Measurements from ENCODE around the gene C1orf87.

The C1orf87 gene

DNA sequence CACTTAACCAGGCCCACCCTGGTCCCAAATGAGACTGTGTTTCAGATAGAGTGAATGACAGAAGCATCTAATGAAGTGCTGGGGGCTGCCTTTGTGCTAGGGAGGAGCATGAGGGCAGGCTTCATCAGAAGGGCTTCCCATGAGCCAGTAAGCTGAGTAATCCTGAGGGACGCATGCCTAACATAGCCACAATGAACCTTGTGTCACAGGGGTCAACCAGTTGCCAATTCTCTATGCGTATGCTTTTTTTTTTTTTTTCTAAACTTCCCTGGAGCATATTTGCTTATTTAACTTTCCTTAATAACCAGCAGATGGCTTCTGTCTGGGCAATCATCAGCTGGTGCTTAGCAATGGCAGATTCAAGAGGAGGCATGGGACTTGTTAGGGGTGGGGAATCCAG is 121.5 kb downstream of the C1orf87 start:
- no peak for ATAC-seq
- no peak for TF ChIP-seq CSDC2 (CRISPR knock-in tag; IDR thresholded peaks at IDR 0.05)
- TF ChIP-seq TOX (CRISPR knock-in tag; IDR thresholded peaks at IDR 0.05; ENCODE audit: borderline replicate concordance), result no peak
- TF ChIP-seq CSRNP3 (CRISPR knock-in tag; IDR thresholded peaks at IDR 0.05), result no peak
- no peak for TF ChIP-seq ZFP30 (CRISPR knock-in tag; IDR thresholded peaks at IDR 0.05)
- TF ChIP-seq BACH2 (CRISPR knock-in tag; IDR thresholded peaks at IDR 0.05; ENCODE audit: borderline replicate concordance), result no peak
- TF ChIP-seq, protein P1, sequence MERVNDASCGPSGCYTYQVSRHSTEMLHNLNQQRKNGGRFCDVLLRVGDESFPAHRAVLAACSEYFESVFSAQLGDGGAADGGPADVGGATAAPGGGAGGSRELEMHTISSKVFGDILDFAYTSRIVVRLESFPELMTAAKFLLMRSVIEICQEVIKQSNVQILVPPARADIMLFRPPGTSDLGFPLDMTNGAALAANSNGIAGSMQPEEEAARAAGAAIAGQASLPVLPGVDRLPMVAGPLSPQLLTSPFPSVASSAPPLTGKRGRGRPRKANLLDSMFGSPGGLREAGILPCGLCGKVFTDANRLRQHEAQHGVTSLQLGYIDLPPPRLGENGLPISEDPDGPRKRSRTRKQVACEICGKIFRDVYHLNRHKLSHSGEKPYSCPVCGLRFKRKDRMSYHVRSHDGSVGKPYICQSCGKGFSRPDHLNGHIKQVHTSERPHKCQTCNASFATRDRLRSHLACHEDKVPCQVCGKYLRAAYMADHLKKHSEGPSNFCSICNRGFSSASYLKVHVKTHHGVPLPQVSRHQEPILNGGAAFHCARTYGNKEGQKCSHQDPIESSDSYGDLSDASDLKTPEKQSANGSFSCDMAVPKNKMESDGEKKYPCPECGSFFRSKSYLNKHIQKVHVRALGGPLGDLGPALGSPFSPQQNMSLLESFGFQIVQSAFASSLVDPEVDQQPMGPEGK (CRISPR knock-in tag; IDR thresholded peaks at IDR 0.05; ENCODE audit: borderline replicate concordance), result no peak
- TF ChIP-seq OSR1 (CRISPR knock-in tag; IDR thresholded peaks at IDR 0.05), result no peak

DNA sequence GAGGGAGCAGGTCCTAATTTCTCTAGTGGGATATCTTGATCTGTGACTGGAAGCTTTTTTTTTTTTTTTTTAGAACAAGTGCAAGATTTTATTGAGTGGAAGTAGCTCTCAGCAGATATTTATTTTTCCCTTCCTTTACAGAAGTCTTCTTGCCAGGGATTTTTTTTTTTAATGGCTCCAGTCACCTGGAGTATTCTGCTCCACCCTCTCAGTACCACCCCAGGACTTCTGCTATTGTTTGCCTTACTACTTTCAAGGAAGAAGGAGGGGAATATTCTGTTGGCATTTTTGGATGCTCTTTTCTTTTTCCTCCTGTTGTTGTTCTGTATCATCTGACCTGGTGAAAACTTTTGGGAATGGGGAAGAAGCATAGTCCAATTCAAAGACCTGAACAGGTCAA is 123.9 kb downstream of the C1orf87 start:
- no peak for ATAC-seq
- TF ChIP-seq, protein P2, sequence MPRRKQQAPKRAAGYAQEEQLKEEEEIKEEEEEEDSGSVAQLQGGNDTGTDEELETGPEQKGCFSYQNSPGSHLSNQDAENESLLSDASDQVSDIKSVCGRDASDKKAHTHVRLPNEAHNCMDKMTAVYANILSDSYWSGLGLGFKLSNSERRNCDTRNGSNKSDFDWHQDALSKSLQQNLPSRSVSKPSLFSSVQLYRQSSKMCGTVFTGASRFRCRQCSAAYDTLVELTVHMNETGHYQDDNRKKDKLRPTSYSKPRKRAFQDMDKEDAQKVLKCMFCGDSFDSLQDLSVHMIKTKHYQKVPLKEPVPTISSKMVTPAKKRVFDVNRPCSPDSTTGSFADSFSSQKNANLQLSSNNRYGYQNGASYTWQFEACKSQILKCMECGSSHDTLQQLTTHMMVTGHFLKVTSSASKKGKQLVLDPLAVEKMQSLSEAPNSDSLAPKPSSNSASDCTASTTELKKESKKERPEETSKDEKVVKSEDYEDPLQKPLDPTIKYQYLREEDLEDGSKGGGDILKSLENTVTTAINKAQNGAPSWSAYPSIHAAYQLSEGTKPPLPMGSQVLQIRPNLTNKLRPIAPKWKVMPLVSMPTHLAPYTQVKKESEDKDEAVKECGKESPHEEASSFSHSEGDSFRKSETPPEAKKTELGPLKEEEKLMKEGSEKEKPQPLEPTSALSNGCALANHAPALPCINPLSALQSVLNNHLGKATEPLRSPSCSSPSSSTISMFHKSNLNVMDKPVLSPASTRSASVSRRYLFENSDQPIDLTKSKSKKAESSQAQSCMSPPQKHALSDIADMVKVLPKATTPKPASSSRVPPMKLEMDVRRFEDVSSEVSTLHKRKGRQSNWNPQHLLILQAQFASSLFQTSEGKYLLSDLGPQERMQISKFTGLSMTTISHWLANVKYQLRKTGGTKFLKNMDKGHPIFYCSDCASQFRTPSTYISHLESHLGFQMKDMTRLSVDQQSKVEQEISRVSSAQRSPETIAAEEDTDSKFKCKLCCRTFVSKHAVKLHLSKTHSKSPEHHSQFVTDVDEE (CRISPR knock-in tag; IDR thresholded peaks at IDR 0.05), result no peak
- TF ChIP-seq, protein P1 (CRISPR knock-in tag; IDR thresholded peaks at IDR 0.05; ENCODE audit: borderline replicate concordance), result no peak
- TF ChIP-seq OSR1 (CRISPR knock-in tag; IDR thresholded peaks at IDR 0.05) (no peak), ISL1 (CRISPR knock-in tag; IDR thresholded peaks at IDR 0.05) (no peak), PPARA (CRISPR knock-in tag; IDR thresholded peaks at IDR 0.05; ENCODE audit: borderline replicate concordance) (no peak), ZNF565 (CRISPR knock-in tag; conservative IDR thresholded peaks at IDR 0.05; ENCODE audit: low read depth) (no peak), ZFP30 (CRISPR knock-in tag; IDR thresholded peaks at IDR 0.05) (no peak), ZC3H10 (CRISPR knock-in tag; IDR thresholded peaks at IDR 0.05) (no peak), ZNF70 (CRISPR knock-in tag; IDR thresholded peaks at IDR 0.05) (no peak), ZNF8 (CRISPR knock-in tag; IDR thresholded peaks at IDR 0.05) (no peak), SNAI2 (CRISPR knock-in tag; IDR thresholded peaks at IDR 0.05) (no peak), TCF4 (CRISPR knock-in tag; IDR thresholded peaks at IDR 0.05; ENCODE audit: borderline replicate concordance) (no peak), BACH2 (CRISPR knock-in tag; IDR thresholded peaks at IDR 0.05; ENCODE audit: borderline replicate concordance) (no peak), TOX (CRISPR knock-in tag; IDR thresholded peaks at IDR 0.05; ENCODE audit: borderline replicate concordance) (no peak), CSDC2 (CRISPR knock-in tag; IDR thresholded peaks at IDR 0.05) (no peak), ESRRG (CRISPR knock-in tag; IDR thresholded peaks at IDR 0.05) (no peak), ARNTL (CRISPR knock-in tag; IDR thresholded peaks at IDR 0.05; ENCODE audit: borderline replicate concordance, low read depth) (no peak)

DNA sequence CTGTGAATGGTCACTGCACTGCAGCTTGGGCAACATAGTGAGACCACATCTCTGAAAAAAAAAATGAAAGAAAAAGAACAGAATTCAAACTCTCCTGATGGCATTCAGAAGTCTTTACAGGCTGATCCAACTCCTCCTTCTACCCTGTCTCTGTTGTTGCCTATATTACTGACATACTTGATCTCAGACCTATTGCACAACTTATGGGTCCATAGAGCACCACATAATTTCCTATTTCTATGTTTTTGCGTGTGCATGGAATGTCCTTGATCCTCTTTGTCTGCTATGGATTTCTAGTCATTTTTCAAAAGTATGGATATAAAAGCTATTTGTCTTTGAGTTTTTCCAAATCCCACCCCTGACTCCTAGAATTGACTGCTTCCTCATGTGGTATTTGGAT is 124.6 kb downstream of the C1orf87 start:
- ATAC-seq, result no peak
- no peak for TF ChIP-seq TOX (CRISPR knock-in tag; IDR thresholded peaks at IDR 0.05; ENCODE audit: borderline replicate concordance)
- TF ChIP-seq, protein P1 (CRISPR knock-in tag; IDR thresholded peaks at IDR 0.05; ENCODE audit: borderline replicate concordance), result no peak

All from SK-N-SH treated with all-trans-retinoic acid at 6 μM for 48 hours (cell line).